ENCODE data around the gene ZFP2.
"Not testable (repeated sequence)": the region's sequence is repeated elsewhere in the genome, so short reads cannot be mapped to it uniquely, and the experiment has no call there.

The ZFP2 gene

GRCh38 chr5:178861627-178862026 is 34.1 kb upstream of the ZFP2 start:
- no peak overlapping the region for H3K4me3 ChIP-seq (ENCODE audit: low read depth, low read length)
- H3K36me3 ChIP-seq: peaks cover 4% of the 10 kb centered on the region

GRCh38 chr5:178866946-178867345 is 28.8 kb upstream of the ZFP2 start:
- Histone ChIP-seq H3K4me3 (ENCODE audit: low read depth, low read length) (no peak overlapping the region), H3K36me3 (peaks cover 3% of the 10 kb centered on the region; the same call in 1 of the 2 replicates), H3K9me3 (ENCODE audit: severe bottlenecking) (no peaks in the 10 kb centered on the region), H3K27ac (no peak overlapping the region), H3K27me3 (ENCODE audit: insufficient read depth, low read depth, severe bottlenecking) (no peaks in the 10 kb centered on the region)
- no peak for DNase-seq
- TF ChIP-seq, protein P1, sequence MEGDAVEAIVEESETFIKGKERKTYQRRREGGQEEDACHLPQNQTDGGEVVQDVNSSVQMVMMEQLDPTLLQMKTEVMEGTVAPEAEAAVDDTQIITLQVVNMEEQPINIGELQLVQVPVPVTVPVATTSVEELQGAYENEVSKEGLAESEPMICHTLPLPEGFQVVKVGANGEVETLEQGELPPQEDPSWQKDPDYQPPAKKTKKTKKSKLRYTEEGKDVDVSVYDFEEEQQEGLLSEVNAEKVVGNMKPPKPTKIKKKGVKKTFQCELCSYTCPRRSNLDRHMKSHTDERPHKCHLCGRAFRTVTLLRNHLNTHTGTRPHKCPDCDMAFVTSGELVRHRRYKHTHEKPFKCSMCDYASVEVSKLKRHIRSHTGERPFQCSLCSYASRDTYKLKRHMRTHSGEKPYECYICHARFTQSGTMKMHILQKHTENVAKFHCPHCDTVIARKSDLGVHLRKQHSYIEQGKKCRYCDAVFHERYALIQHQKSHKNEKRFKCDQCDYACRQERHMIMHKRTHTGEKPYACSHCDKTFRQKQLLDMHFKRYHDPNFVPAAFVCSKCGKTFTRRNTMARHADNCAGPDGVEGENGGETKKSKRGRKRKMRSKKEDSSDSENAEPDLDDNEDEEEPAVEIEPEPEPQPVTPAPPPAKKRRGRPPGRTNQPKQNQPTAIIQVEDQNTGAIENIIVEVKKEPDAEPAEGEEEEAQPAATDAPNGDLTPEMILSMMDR (IDR thresholded peaks at IDR 0.05; ENCODE audit: low read depth, low read length): no peak

More at GRCh38 chr5:178861627-178862026, 34.1 kb upstream of the ZFP2 start:
- TF ChIP-seq, protein P1 (IDR thresholded peaks at IDR 0.05; ENCODE audit: low read depth, low read length): no peak
- H3K9me3 ChIP-seq (ENCODE audit: severe bottlenecking): no peaks in the 10 kb centered on the region
- no peak for DNase-seq
- no peak overlapping the region for H3K27ac ChIP-seq
- H3K27me3 ChIP-seq (ENCODE audit: insufficient read depth, low read depth, severe bottlenecking): no peaks in the 10 kb centered on the region

- Histone ChIP-seq H3K36me3 (peaks cover 3% of the 10 kb centered on the region; the same call in 1 of the 2 replicates), H3K27ac (no peak overlapping the region), H3K27me3 (ENCODE audit: insufficient read depth, low read depth, severe bottlenecking) (no peaks in the 10 kb centered on the region), H3K4me3 (ENCODE audit: low read depth, low read length) (no peak overlapping the region), H3K9me3 (ENCODE audit: severe bottlenecking) (no peaks in the 10 kb centered on the region)
- no peak for DNase-seq
- TF ChIP-seq, protein P1 (IDR thresholded peaks at IDR 0.05; ENCODE audit: low read depth, low read length): no peak
Measured at GRCh38 chr5:178869577-178869976, 26.1 kb upstream of the ZFP2 start.

- H3K4me3 ChIP-seq (ENCODE audit: low read depth, low read length): no peak overlapping the region
- peaks cover 9% of the 10 kb centered on the region; the same call in 1 of the 2 replicates for H3K36me3 ChIP-seq
- no peaks in the 10 kb centered on the region for H3K27me3 ChIP-seq (ENCODE audit: insufficient read depth, low read depth, severe bottlenecking)
- no peaks in the 10 kb centered on the region for H3K9me3 ChIP-seq (ENCODE audit: severe bottlenecking)
- DNase-seq: no peak
- TF ChIP-seq, protein P1 (IDR thresholded peaks at IDR 0.05; ENCODE audit: low read depth, low read length): no peak
- H3K27ac ChIP-seq: no peak overlapping the region
Measured at GRCh38 chr5:178870411-178870810, 25.3 kb upstream of the ZFP2 start.

DNA sequence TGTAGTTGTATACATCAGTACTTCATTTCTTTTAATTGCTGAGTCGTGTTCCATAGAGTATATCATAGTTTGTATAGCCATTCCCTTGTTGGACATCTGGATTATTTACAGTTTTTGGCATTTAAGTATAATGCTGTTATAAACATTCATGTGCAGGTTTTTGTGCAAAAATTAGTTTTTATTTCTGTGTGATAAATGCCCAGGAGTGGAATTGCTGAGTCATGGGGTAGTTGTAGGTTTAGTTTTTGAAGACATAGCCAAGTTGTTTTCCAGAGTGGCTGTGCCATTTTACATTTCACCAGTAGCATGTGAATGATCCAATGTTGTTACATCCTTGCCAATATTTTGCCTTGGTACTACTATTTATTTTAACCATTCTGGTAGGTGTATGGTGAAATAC is 23.4 kb upstream of the ZFP2 start:
- H3K27me3 ChIP-seq (ENCODE audit: insufficient read depth, low read depth, severe bottlenecking): no peaks in the 10 kb centered on the region
- peaks cover 9% of the 10 kb centered on the region; the same call in 1 of the 2 replicates for H3K36me3 ChIP-seq
- no peak overlapping the region for H3K4me3 ChIP-seq (ENCODE audit: low read depth, low read length)
- no peak overlapping the region for H3K27ac ChIP-seq
- DNase-seq: no peak
- TF ChIP-seq, protein P1 (IDR thresholded peaks at IDR 0.05; ENCODE audit: low read depth, low read length): no peak
- no peaks in the 10 kb centered on the region for H3K9me3 ChIP-seq (ENCODE audit: severe bottlenecking)

GRCh38 chr5:178883115-178883694 is 12.5 kb upstream of the ZFP2 start:
- H3K36me3 ChIP-seq: peaks cover 29% of the 10 kb centered on the region
- not testable (repeated sequence) for H3K4me3 ChIP-seq (ENCODE audit: low read depth, low read length); H3K27ac ChIP-seq; H3K27me3 ChIP-seq (ENCODE audit: insufficient read depth, low read depth, severe bottlenecking); H3K9me3 ChIP-seq (ENCODE audit: severe bottlenecking); DNase-seq

Measured in WERI-Rb-1 (cell line).